Measurements from ENCODE around the gene SLC1A6. TPM values are rescaled to one million over a fixed set of nuclear protein-coding genes. Genes with fewer than 3 reads are reported as not detected.

The SLC1A6 gene
- total RNA-seq, 1 experiment from 2014 or later = 0.15 TPM

GRCh38 chr19:15015946-15016542, 36.4 kb upstream of the SLC1A6 start:
- H3K4me3 ChIP-seq (ENCODE audit: low read depth in 2 of 2, low read length in 2 of 2) = no peak overlapping the region
- peak; percentile 91 to 94 for TF ChIP-seq REST (IDR thresholded peaks at IDR 0.05; ENCODE audit: insufficient read depth in 1 of 2, low read depth in 2 of 2, low read length in 1 of 2)
- TF ChIP-seq SIN3A (IDR thresholded peaks at IDR 0.05; ENCODE audit: borderline replicate concordance, insufficient read depth, low read depth, low read length) = no peak
- H3K9me3 ChIP-seq (ENCODE audit: control insufficient read depth, insufficient read depth, low read depth, low read length) = no peaks in the 10 kb centered on the region
- no peaks in the 10 kb centered on the region; the same call in 1 of the 2 replicates for H3K27me3 ChIP-seq (ENCODE audit: control insufficient read depth, insufficient read depth, low read length)
- no TSS peak for BruUV-seq (replicated peaks)
- H3K4me1 ChIP-seq (ENCODE audit: control insufficient read depth, insufficient read depth, low read length) = no peaks in the 10 kb centered on the region
- no peak for ATAC-seq
- intact Hi-C loops (cut with micrococcal nuclease; ENCODE audit: unreplicated experiment) (no loop called here), in situ Hi-C loops (cut with HindIII; ENCODE audit: low pct_unique_long_range_greater_than_20kb, low sequenced_read_pairs) (no loop called here)
- CTCF ChIA-PET = interaction anchor here (0.7 kb wide), 1 partner anchor 1110 kb away, joined by 12 read pairs; no protein-coding TSS in a partner anchor
- H3K36me3 ChIP-seq (ENCODE audit: control insufficient read depth, insufficient read depth, low read length) = no peaks in the 10 kb centered on the region
- H3K27ac ChIP-seq (ENCODE audit: low read length) = no peak overlapping the region
- POLR2A ChIA-PET = interaction anchor here (0.6 kb wide), 1 partner anchor 34 kb away, joined by 10 read pairs; no protein-coding TSS in a partner anchor
- DNase-seq (ENCODE audit: low read depth, low spot score) = no peak

GRCh38 chr19:15014579-15014978, 34.9 kb upstream of the SLC1A6 start:
- no TSS peak for BruUV-seq (replicated peaks)
- TF ChIP-seq POLR2AphosphoS5 (IDR thresholded peaks at IDR 0.05; ENCODE audit: low read depth, low read length) (no peak), REST (IDR thresholded peaks at IDR 0.05; ENCODE audit: insufficient read depth in 1 of 2, low read depth in 2 of 2, low read length in 1 of 2) (peak; percentile 80 to 81), CTCF (IDR thresholded peaks at IDR 0.05) (no peak), TCF7L2 (IDR thresholded peaks at IDR 0.05; ENCODE audit: low read depth, low read length) (no peak)
- H3K4me1 ChIP-seq (ENCODE audit: control insufficient read depth, insufficient read depth, low read length) = no peaks in the 10 kb centered on the region
- intact Hi-C loops (cut with micrococcal nuclease; ENCODE audit: unreplicated experiment) = no loop called here
- no peaks in the 10 kb centered on the region for H3K9me3 ChIP-seq (ENCODE audit: control insufficient read depth, insufficient read depth, low read depth, low read length)
- H3K27me3 ChIP-seq (ENCODE audit: control insufficient read depth, insufficient read depth, low read length) = no peaks in the 10 kb centered on the region; the same call in 1 of the 2 replicates
- CTCF ChIA-PET = no interaction called here
- POLR2A ChIA-PET = no interaction called here
- no peaks in the 10 kb centered on the region for H3K36me3 ChIP-seq (ENCODE audit: control insufficient read depth, insufficient read depth, low read length)
- H3K27ac ChIP-seq (ENCODE audit: low read length) = no peak overlapping the region
- in situ Hi-C loops (cut with HindIII; ENCODE audit: low pct_unique_long_range_greater_than_20kb, low sequenced_read_pairs) = no loop called here
- ATAC-seq (no peak), DNase-seq (ENCODE audit: low read depth, low spot score) (no peak)
- no peak overlapping the region for H3K4me3 ChIP-seq (ENCODE audit: low read depth in 2 of 2, low read length in 2 of 2)

Measured in Panc1 (cell line).